ENCODE results near the gene ACSF3. TPM values are rescaled to one million over a fixed set of nuclear protein-coding genes. Genes with fewer than 3 reads are reported as not detected.

Gene ACSF3
- total and polyA plus RNA-seq, 4 donors = 15.3 to 27.3 (median 18.8) TPM

DNA sequence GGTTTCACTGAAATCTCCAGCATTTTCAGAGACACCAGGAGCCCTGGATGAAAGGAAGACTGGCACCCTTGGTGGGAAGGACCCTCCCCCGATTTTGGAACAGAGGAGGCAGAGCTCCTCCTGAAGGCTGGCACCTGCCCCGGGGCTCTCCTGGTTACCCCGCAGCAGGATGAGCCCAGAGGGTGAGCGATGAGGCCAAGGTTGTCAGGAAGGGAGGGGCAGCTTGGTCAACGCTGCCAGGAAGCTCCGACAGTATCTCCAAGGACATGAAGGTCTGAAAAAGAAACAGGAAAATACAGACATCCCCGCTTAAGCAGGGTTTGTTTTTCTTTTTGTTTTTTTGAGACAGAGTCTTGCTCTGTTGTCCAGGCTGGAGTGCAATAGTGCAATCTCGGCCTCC, 15.5 kb upstream of the ACSF3 start:
- H3K4me1 ChIP-seq (ENCODE audit: control insufficient read depth in 4 of 4, insufficient read depth in 4 of 4, low read length in 3 of 4) = no peaks in the 10 kb centered on the region
- H3K36me3 ChIP-seq (ENCODE audit: control insufficient read depth in 4 of 4, insufficient read depth in 3 of 4, low read depth in 1 of 4, low read length in 3 of 4) = no peaks in the 10 kb centered on the region
- H3K27ac ChIP-seq (ENCODE audit: low read depth in 1 of 2, low read length in 2 of 2) = no peak overlapping the region
- no peak overlapping the region for H3K9ac ChIP-seq (ENCODE audit: low read depth in 1 of 2, low read length in 2 of 2)
- no peaks in the 10 kb centered on the region for H3K27me3 ChIP-seq (ENCODE audit: control insufficient read depth in 4 of 4, insufficient read depth in 4 of 4, low read length in 3 of 4)
- no peak overlapping the region for H3K4me3 ChIP-seq (ENCODE audit: low read depth in 1 of 3, low read length in 3 of 3)
- no peak for DNase-seq (ENCODE audit: low spot score)
- 66% methylated on average over 8 of the region's 8 CpGs for WGBS
- no peaks in the 10 kb centered on the region for H3K9me3 ChIP-seq (ENCODE audit: control insufficient read depth in 4 of 4, low read length in 3 of 4)
- TF ChIP-seq HNF4A (conservative IDR thresholded peaks at IDR 0.05) (no peak), GABPA (IDR thresholded peaks at IDR 0.05 in 1 of 2, conservative IDR thresholded peaks at IDR 0.05 in 1 of 2) (no peak)
- TF ChIP-seq, protein P1, sequence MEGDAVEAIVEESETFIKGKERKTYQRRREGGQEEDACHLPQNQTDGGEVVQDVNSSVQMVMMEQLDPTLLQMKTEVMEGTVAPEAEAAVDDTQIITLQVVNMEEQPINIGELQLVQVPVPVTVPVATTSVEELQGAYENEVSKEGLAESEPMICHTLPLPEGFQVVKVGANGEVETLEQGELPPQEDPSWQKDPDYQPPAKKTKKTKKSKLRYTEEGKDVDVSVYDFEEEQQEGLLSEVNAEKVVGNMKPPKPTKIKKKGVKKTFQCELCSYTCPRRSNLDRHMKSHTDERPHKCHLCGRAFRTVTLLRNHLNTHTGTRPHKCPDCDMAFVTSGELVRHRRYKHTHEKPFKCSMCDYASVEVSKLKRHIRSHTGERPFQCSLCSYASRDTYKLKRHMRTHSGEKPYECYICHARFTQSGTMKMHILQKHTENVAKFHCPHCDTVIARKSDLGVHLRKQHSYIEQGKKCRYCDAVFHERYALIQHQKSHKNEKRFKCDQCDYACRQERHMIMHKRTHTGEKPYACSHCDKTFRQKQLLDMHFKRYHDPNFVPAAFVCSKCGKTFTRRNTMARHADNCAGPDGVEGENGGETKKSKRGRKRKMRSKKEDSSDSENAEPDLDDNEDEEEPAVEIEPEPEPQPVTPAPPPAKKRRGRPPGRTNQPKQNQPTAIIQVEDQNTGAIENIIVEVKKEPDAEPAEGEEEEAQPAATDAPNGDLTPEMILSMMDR (IDR thresholded peaks at IDR 0.05; ENCODE audit: low read depth, low read length, missing input control) = no peak

DNA sequence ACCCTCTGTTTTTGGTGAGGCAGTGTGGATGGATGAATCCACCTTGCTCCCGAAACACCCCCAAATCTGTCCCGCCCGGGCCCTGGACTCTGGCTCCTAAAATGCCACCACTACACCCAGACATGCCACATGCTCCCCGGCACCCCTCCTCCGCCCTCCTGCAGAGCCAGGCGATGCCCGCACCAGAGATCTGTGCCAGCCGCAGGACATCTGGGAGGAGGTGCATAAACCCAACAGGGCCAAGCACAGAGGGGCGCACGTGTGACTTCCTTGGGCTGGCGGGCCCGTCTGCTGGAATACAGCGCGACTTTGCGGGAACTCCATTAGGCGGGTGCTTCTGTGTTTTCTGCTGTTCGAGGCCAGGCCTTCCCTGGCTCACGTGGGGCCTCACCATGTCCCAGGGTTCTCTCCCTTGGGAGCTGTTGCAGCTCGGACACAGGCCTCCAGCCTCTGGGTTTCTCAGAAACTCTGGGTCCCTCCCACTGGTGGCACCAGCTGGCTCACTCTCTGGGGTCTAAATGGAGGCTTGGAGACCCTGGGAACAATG, 14.1 kb upstream of the ACSF3 start:
- Histone ChIP-seq H3K4me3 (ENCODE audit: low read depth in 1 of 3, low read length in 3 of 3) (no peak overlapping the region), H3K9ac (ENCODE audit: low read depth in 1 of 2, low read length in 2 of 2) (no peak overlapping the region), H3K27me3 (ENCODE audit: control insufficient read depth in 4 of 4, insufficient read depth in 4 of 4, low read length in 3 of 4) (no peaks in the 10 kb centered on the region), H3K27ac (ENCODE audit: low read depth in 1 of 2, low read length in 2 of 2) (no peak overlapping the region), H3K4me1 (ENCODE audit: control insufficient read depth in 4 of 4, insufficient read depth in 4 of 4, low read length in 3 of 4) (no peaks in the 10 kb centered on the region), H3K36me3 (ENCODE audit: control insufficient read depth in 4 of 4, insufficient read depth in 3 of 4, low read depth in 1 of 4, low read length in 3 of 4) (no peaks in the 10 kb centered on the region), H3K9me3 (ENCODE audit: control insufficient read depth in 4 of 4, low read length in 3 of 4) (no peaks in the 10 kb centered on the region)
- DNase-seq (ENCODE audit: low spot score) = no peak
- WGBS = 86% methylated on average over 19 of the region's 19 CpGs
- no peak for TF ChIP-seq HNF4G (IDR thresholded peaks at IDR 0.05)
- TF ChIP-seq FOXA2 (IDR thresholded peaks at IDR 0.05) = no peak
- TF ChIP-seq TAF1 (conservative IDR thresholded peaks at IDR 0.05) = no peak
- TF ChIP-seq SP1 (IDR thresholded peaks at IDR 0.05) = no peak
- no peak for TF ChIP-seq YY1 (IDR thresholded peaks at IDR 0.05)

DNA sequence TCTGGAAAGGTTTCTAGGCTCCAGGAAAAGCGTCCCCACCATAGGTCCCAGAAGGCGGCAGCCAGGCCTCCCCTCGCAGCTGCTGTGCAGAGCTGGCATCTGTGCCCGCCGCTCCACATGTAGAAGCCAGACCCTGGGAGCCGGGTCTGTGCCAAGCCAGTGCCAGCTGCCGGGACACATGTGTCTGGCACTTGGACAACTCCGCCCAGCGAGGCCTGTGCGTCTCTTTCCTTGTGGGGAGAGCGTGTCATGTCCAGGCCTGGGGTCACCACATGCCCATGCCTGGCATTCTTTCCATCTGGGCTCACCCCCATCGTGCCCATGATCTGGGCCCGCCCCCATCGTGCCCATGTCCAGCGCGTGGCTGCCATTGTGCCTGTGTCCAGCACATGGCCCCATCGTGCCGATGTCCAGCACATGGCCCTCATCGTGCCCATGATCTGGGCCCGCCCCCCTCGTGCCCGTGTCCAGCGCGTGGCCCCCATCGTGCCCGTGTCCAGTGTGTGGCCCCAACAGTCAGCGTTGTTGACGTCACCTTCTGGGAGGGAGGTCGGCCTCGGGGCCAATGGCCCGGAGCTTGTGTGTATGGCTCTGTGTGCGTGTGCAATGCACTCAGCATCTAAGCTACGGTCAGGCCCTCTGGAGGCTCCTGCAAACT, 13.3 kb upstream of the ACSF3 start:
- H3K4me1 ChIP-seq (ENCODE audit: control insufficient read depth in 4 of 4, insufficient read depth in 4 of 4, low read length in 3 of 4) = no peaks in the 10 kb centered on the region
- H3K36me3 ChIP-seq (ENCODE audit: control insufficient read depth in 4 of 4, insufficient read depth in 3 of 4, low read depth in 1 of 4, low read length in 3 of 4) = no peaks in the 10 kb centered on the region
- DNase-seq (ENCODE audit: low spot score) = no peak
- TF ChIP-seq EGR1 (IDR thresholded peaks at IDR 0.05; ENCODE audit: low read depth in 2 of 2) = no peak
- TF ChIP-seq, protein P1 (IDR thresholded peaks at IDR 0.05; ENCODE audit: low read depth, low read length, missing input control) = no peak
- TF ChIP-seq GABPA (IDR thresholded peaks at IDR 0.05 in 1 of 2, conservative IDR thresholded peaks at IDR 0.05 in 1 of 2) = no peak
- no peak for TF ChIP-seq YY1 (IDR thresholded peaks at IDR 0.05)
- no peak for TF ChIP-seq SP1 (IDR thresholded peaks at IDR 0.05)
- TF ChIP-seq FOXA1 (IDR thresholded peaks at IDR 0.05) = no peak
- no peak for TF ChIP-seq TAF1 (conservative IDR thresholded peaks at IDR 0.05)
- no peak for TF ChIP-seq JUND (IDR thresholded peaks at IDR 0.05)
- TF ChIP-seq, protein P2, sequence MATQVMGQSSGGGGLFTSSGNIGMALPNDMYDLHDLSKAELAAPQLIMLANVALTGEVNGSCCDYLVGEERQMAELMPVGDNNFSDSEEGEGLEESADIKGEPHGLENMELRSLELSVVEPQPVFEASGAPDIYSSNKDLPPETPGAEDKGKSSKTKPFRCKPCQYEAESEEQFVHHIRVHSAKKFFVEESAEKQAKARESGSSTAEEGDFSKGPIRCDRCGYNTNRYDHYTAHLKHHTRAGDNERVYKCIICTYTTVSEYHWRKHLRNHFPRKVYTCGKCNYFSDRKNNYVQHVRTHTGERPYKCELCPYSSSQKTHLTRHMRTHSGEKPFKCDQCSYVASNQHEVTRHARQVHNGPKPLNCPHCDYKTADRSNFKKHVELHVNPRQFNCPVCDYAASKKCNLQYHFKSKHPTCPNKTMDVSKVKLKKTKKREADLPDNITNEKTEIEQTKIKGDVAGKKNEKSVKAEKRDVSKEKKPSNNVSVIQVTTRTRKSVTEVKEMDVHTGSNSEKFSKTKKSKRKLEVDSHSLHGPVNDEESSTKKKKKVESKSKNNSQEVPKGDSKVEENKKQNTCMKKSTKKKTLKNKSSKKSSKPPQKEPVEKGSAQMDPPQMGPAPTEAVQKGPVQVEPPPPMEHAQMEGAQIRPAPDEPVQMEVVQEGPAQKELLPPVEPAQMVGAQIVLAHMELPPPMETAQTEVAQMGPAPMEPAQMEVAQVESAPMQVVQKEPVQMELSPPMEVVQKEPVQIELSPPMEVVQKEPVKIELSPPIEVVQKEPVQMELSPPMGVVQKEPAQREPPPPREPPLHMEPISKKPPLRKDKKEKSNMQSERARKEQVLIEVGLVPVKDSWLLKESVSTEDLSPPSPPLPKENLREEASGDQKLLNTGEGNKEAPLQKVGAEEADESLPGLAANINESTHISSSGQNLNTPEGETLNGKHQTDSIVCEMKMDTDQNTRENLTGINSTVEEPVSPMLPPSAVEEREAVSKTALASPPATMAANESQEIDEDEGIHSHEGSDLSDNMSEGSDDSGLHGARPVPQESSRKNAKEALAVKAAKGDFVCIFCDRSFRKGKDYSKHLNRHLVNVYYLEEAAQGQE (IDR thresholded peaks at IDR 0.05) = no peak
- TF ChIP-seq, protein P3, sequence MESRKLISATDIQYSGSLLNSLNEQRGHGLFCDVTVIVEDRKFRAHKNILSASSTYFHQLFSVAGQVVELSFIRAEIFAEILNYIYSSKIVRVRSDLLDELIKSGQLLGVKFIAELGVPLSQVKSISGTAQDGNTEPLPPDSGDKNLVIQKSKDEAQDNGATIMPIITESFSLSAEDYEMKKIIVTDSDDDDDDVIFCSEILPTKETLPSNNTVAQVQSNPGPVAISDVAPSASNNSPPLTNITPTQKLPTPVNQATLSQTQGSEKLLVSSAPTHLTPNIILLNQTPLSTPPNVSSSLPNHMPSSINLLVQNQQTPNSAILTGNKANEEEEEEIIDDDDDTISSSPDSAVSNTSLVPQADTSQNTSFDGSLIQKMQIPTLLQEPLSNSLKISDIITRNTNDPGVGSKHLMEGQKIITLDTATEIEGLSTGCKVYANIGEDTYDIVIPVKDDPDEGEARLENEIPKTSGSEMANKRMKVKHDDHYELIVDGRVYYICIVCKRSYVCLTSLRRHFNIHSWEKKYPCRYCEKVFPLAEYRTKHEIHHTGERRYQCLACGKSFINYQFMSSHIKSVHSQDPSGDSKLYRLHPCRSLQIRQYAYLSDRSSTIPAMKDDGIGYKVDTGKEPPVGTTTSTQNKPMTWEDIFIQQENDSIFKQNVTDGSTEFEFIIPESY (IDR thresholded peaks at IDR 0.05) = no peak
- TF ChIP-seq RAD21 (IDR thresholded peaks at IDR 0.05) = no peak
- no peak for TF ChIP-seq NR2F2 (IDR thresholded peaks at IDR 0.05)
- TF ChIP-seq RXRA (IDR thresholded peaks at IDR 0.05) = no peak
- TF ChIP-seq, protein P4, sequence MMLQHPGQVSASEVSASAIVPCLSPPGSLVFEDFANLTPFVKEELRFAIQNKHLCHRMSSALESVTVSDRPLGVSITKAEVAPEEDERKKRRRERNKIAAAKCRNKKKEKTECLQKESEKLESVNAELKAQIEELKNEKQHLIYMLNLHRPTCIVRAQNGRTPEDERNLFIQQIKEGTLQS (IDR thresholded peaks at IDR 0.05) = no peak
- no peak for TF ChIP-seq HNF4G (IDR thresholded peaks at IDR 0.05)
- no peak for TF ChIP-seq HNF4A (conservative IDR thresholded peaks at IDR 0.05)
- no peak overlapping the region for H3K27ac ChIP-seq (ENCODE audit: low read depth in 1 of 2, low read length in 2 of 2)
- no peaks in the 10 kb centered on the region for H3K27me3 ChIP-seq (ENCODE audit: control insufficient read depth in 4 of 4, insufficient read depth in 4 of 4, low read length in 3 of 4)
- H3K9ac ChIP-seq (ENCODE audit: low read depth in 1 of 2, low read length in 2 of 2) = no peak overlapping the region
- H3K9me3 ChIP-seq (ENCODE audit: control insufficient read depth in 4 of 4, low read length in 3 of 4) = no peaks in the 10 kb centered on the region
- no peak overlapping the region for H3K4me3 ChIP-seq (ENCODE audit: low read depth in 1 of 3, low read length in 3 of 3)
- 86% methylated on average over 33 of the region's 33 CpGs for WGBS
